ENCODE results near the gene GNG7. TPM values are rescaled to one million over a fixed set of nuclear protein-coding genes. Genes with fewer than 3 reads are reported as not detected.

Gene GNG7
- polyA plus RNA-seq, 1 of the 3 experiments (the other 2 are of a cell fraction), result 2.2 TPM

- Histone ChIP-seq H3F3A (replicated peaks; ENCODE audit: insufficient read depth) (no peaks in the 10 kb centered on the region), H3K4me1 (ENCODE audit: control insufficient read depth in 1 of 2, insufficient read depth in 2 of 2, low read depth in 1 of 2, low read length in 1 of 2) (no peaks in the 10 kb centered on the region), H3K79me2 (ENCODE audit: insufficient read depth) (no peaks in the 10 kb centered on the region), H4K20me1 (ENCODE audit: insufficient read depth) (no peaks in the 10 kb centered on the region), H3K27me3 (ENCODE audit: insufficient read depth) (no peaks in the 10 kb centered on the region), H3K4me3 (ENCODE audit: low read depth in 2 of 2, low read length in 1 of 2) (no peak overlapping the region), H2AFZ (ENCODE audit: low read depth) (no peak overlapping the region), H3K9ac (no peak overlapping the region), H3K36me3 (replicated peaks in 1 of 2; ENCODE audit: control insufficient read depth in 1 of 2, insufficient read depth in 2 of 2, low read length in 1 of 2) (no peaks in the 10 kb centered on the region), H3K9me3 (no peaks in the 10 kb centered on the region), H3K9me2 (no peaks in the 10 kb centered on the region), H3K4me2 (no peak overlapping the region), H3K27ac (ENCODE audit: low read depth in 2 of 2, low read length in 1 of 2) (no peak overlapping the region)
- DNase-seq, result no peak
- POLR2A ChIA-PET, result no interaction called here
- 61% methylated on average over 7 of the region's 11 CpGs for WGBS (ENCODE audit: low lambda C conversion rate)
- no peak for TF ChIP-seq EP300 (IDR thresholded peaks at IDR 0.05; ENCODE audit: borderline replicate concordance in 1 of 2, low read depth in 1 of 2, low read length in 1 of 2)
- no peak for TF ChIP-seq EZH2phosphoT487 (IDR thresholded peaks at IDR 0.05; ENCODE audit: borderline replicate concordance, low read depth)
- TF ChIP-seq CHD2 (IDR thresholded peaks at IDR 0.05; ENCODE audit: low read length, partially characterized antibody), result no peak
- TF ChIP-seq SIN3A (IDR thresholded peaks at IDR 0.05; ENCODE audit: borderline replicate concordance, low read depth, low read length), result no peak
- TF ChIP-seq TAF1 (IDR thresholded peaks at IDR 0.05; ENCODE audit: borderline replicate concordance, low read depth, low read length), result no peak
- no peak for TF ChIP-seq FOXJ3 (CRISPR knock-in tag; IDR thresholded peaks at IDR 0.05)
- no peak for TF ChIP-seq PBX3 (IDR thresholded peaks at IDR 0.05)
- TF ChIP-seq USF1 (IDR thresholded peaks at IDR 0.05; ENCODE audit: borderline replicate concordance, low read depth), result no peak
- TF ChIP-seq SMC3 (IDR thresholded peaks at IDR 0.05; ENCODE audit: low read depth, low read length), result no peak
- no peak for TF ChIP-seq POLR2AphosphoS5 (IDR thresholded peaks at IDR 0.05; ENCODE audit: low read depth, low read length)
- TF ChIP-seq GATA2 (CRISPR knock-in tag; IDR thresholded peaks at IDR 0.05), result no peak
- no peak for TF ChIP-seq REST (IDR thresholded peaks at IDR 0.05; ENCODE audit: low read depth, low read length)
- CTCF ChIA-PET, result interaction anchor here (1.0 kb wide), 1 partner anchor 186 kb away, joined by 3 read pairs; no protein-coding TSS in a partner anchor
Observed at GRCh38 chr19:2665103-2665502, 37.4 kb downstream of the GNG7 start.
